Prostate gland (tissue), 2 donors: ENCODE results near the gene HEXB.

Experiments
- POLR2A ChIP-seq: fragments of 450-650 bp; IDR thresholded peaks from one replicate; pipeline ENCODE4 v1.6.1; 2016; ENCODE audit warnings: antibody characterized with exemption, mild to moderate bottlenecking
- TF ChIP-seq, protein P1 (sequence below), 4 experiments: fragments of 200-600 bp in 2 of 4; fragments of 450-650 bp in 2 of 4; sonication (generic) in 2 of 4; IDR thresholded peaks; 1 replicate in 3 of 4; 2 replicates in 1 of 4; pipeline ENCODE4 v1.5.1; 2016 to 2019; ENCODE audit warnings: antibody characterized with exemption in 4 of 4, mild to moderate bottlenecking in 2 of 4, moderate library complexity in 2 of 4

GRCh38 chr5:74761241-74761640 is 76.2 kb downstream of the HEXB start:
- TF ChIP-seq, protein P1, sequence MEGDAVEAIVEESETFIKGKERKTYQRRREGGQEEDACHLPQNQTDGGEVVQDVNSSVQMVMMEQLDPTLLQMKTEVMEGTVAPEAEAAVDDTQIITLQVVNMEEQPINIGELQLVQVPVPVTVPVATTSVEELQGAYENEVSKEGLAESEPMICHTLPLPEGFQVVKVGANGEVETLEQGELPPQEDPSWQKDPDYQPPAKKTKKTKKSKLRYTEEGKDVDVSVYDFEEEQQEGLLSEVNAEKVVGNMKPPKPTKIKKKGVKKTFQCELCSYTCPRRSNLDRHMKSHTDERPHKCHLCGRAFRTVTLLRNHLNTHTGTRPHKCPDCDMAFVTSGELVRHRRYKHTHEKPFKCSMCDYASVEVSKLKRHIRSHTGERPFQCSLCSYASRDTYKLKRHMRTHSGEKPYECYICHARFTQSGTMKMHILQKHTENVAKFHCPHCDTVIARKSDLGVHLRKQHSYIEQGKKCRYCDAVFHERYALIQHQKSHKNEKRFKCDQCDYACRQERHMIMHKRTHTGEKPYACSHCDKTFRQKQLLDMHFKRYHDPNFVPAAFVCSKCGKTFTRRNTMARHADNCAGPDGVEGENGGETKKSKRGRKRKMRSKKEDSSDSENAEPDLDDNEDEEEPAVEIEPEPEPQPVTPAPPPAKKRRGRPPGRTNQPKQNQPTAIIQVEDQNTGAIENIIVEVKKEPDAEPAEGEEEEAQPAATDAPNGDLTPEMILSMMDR (IDR thresholded peaks at IDR 0.05): no peak
- no peak for TF ChIP-seq POLR2A
